Parietal lobe (tissue), 1 donor: Measurements from ENCODE around the gene PRKAR1B. TPM values are rescaled to one million over a fixed set of nuclear protein-coding genes. Genes with fewer than 3 reads are reported as not detected.

Experiments used
- total RNA-seq: library from RNA; depleted of rRNA; stranded (reverse); fragments of >200 nt; gene quantifications from one replicate; pipeline ENCODE4 v1.2.3, GENCODE V29; 2014

PRKAR1B gene
- total RNA-seq = 88.3 TPM

DNA sequence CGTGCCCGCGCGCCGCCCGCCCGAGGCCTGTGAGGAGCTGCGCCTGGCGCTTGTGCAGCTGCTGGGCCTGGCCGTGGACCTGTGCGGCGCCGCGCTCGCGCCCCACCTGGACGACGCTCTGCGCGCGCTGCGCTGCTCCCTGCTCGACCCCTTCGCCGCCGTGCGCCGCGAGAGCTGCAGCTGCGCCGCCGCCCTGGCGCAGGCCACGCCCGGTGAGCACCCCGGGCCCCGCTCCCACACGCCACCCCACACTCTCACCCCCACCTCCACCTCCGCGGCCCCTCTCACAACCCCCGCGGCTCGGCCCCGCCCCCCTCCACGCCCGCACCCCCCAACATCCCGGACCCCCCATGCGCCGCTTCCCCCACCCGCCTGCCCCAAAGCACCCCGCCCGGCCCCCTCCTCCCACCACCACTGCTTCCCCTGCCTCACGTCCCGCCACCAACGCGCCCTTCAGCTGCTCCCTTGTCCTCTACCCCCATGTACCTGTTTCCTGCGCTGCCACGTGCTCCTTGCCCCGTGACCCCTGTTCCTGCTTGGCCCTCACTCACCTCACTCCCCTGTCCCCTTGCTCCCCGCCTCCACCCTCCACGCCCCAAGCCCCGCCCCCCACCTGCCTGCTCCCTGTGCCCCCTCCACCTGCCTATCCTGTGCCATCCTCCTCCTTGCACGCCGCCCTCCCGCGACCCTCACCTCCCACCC, at the start of gene PRKAR1B:
Gene PRKAR1B (minus strand): TSS at position 178 of the 702 bp plus-strand sequence. CDS start 15,776 bp downstream, outside the sequence.

DNA sequence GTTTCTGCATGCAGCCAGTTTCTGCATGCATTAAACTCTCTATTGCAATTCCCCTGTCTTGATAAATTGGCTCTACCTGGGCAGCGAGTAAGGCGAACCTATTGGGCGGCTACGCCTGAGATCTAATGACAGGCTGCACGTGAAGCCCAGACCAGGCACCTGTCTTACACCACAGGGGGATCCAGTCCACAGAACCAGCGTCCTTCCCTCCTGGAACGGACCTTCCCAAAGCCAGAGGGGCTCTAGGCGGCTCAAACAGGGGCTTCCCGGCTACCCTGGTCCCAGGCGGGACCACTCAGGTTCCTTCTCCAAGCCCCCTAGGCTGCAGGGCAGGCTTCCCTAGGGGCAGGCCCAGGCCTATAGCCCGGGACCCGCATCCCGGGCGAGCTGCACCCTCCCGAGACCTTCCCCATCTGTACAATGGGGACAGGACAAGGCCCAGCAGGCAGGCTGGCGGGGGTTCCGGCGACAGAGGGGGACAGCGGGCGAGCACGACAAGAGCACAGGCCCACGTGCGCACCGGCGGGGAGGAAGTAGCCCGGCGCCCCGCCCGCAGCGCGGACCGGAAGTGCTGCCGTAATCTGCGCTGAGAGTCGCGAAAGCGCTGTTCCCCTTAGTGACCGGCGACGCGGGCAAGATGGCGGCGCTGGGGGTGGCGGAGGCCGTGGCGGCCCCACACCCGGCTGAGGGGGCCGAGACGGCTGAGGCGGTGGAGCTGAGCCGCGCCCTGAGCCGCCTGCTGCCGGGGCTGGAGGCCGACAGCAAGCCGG, 812 bp downstream of the PRKAR1B start, which contains the start of gene DNAAF5:
Gene DNAAF5 (plus strand): TSS at position 616 of the 770 bp plus-strand sequence. CDS start 22 bp downstream, at position 638.

DNA sequence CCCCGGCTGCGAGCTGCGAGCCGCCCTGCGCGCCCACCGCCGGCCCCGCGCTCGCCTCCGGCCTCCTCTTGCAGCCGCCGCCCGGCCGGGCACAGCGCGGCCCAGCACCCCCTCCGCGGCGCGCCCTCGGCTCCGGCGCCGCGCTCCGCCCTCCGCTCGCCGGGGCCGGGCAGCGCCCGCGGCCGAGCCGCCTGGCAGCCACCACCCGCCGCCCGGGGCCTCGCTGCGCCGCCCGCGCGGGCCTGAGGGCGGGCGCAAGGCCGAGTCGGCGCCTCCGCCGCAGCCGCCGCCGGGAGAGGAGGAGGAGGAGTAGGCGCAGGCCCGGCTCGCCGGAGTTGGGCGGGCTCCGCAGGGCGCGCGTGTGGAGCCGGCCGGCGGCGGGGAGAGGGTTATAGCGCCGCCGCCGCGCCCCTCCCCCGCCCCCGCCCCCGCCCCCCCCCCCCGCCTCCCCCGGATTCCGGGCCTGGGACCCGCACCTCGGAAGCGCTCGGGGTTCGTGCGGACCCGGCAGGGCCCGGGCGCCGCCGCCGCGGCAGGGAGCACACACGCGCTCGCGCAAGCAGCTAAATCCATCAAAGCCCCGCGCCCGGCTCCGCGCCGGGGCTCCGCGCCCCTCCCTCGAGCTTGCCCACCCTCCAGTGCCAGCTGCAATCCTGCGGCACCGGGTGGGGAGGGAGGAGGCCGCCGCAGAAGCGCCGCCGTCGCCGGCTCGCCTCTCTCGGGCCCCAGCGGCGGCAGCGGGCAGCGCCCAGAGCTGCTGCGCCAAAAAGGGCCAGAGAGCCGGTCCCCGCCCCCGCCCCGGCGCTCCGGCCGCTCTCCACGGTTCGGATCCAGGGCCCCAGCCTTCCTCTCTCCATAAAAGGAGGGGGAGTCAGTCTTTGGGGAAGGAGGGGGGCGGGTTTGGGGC, 207.3 kb downstream of the PRKAR1B start, which contains the start of gene PDGFA:
Gene PDGFA (minus strand): TSS at position 363 of the 907 bp plus-strand sequence. CDS start 845 bp downstream, outside the sequence.

Other genes starting within 250 kb of the PRKAR1B start
- gene PDGFA, start 207.4 kb downstream of the PRKAR1B start, total RNA-seq = 24.4 TPM
- gene DNAAF5, start 582 bp downstream of the PRKAR1B start, total RNA-seq = 14.7 TPM
- gene SUN1, start 105.2 kb upstream of the PRKAR1B start, total RNA-seq = 335 TPM
- 19.1 TPM for gene GET4, start 149.3 kb upstream of the PRKAR1B start, total RNA-seq
- gene ADAP1, start 227.4 kb upstream of the PRKAR1B start, total RNA-seq = 30.4 TPM
- gene COX19, start 248.3 kb upstream of the PRKAR1B start, total RNA-seq = 46.6 TPM